ENCODE results near the gene POMT1.

Gene POMT1

GRCh38 chr9:131477816-131478419 is 24.8 kb upstream of the POMT1 start:
- no peak for DNase-seq

DNA sequence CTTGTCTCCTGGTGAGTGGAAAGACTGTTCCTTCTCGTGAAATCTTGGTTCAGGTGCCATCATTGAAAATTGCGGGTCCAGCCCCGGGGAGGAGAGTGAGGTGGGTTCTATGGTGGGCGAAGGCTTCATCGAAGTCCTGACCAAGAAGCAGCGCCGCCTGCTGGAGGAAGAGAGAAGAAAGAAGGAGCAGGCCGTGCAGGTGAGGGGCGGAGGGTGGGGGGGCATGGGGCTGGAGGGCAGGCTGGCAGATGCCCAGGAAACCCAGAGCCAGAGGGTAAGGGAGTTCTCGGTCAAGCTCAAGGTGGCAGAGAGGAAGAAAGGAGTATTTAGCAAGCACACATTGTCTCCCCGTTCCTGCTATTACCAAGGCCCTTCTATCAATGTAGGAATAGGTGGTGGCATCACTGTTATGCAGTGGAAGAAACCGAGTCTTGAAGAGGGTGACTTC is 24.3 kb upstream of the POMT1 start:
- DNase-seq, result peak; percentile 66

DNA sequence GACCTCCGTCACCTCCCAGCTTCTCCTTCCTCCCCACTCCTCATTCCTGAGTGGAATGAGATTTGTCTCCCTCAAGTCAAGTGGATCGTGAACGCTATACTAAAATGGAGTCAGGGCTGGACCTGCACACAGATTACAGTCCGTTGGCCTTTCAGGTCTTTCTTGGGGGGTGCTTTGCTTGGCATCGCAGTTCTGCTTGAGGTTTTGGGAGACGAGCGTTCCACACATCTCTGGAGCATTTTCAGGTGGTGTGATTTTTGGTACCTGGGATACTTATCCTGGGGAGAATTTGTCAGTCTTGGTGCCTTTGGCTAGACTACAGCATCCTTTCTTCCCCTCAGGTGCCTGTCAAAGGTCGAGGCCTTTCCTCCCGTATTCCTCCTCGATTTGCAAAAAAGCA is 23.8 kb upstream of the POMT1 start:
- no peak for DNase-seq

GRCh38 chr9:131480258-131480657 is 22.5 kb upstream of the POMT1 start:
- DNase-seq, result no peak

DNA sequence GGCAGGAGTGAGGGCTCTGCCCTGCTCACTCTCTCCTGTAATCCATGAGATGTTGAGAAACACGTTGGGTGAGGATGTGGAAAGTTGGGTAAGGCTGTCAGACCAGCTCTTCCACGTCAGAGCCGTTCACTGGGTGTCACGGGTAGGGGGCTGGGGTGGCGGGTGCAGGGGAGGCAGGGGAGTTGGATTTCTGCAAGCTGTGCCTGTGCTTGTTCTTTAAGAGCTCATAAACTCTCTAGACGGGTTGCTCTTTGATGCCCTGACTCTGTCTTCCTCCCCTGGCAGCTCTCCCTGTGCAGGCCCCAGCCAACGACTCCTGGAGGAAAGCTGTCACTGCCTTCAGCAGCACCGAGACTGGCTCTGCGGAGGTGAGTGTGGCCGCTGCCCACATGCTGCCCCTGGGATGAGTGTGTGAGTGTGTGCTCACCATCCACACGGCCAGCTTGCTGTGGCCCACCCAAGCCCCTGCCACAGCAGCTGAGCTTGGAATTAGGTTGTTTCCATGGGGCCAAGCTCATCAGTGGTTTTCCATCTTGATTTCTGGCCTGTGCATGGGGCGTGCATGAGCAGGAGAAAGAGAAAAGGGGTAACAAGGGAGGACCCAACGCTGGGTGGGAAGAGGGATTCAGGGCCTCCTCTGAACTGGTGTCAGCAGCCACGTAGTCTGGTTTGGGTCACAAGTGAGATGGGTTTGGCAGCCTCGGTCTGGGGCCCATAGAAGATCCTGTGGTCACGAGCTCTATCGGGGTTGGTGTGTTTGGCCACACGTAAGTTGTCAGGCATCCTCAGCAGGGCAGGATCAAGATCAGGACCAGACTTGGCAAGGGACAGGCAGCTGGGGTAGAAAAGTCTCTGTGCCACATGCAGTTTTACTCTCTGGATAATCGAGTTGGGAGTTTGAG is 21.0 kb upstream of the POMT1 start:
- DNase-seq, result no peak

DNA sequence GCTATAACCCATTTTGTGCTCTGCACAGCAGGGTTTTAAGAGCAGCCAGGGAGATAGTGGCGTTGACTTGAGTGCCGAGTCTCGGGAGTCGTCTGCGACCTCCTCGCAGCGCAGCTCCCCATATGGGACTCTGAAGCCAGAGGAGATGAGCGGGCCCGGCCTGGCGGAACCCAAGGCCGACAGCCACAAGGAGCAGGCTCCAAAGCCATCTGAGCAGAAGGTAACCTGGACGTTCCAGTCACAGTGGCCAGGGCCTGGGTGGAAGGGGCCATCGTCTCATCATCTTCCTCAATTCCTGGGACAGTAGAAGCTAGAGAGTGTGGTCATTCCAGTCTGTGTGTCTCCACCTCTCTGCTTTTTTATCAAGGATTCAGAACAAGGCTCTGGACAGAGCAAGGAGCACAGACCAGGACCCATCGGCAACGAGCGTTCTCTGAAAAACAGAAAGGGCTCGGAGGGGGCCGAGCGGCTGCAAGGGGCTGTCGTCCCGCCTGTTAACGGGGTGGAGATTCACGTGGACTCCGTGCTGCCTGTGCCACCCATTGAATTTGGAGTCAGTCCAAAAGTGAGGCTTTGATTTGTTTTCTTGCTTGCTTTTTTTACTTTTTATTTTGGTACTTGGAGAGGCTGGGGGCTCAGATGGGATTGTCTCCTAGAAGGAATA is 20.2 kb upstream of the POMT1 start:
- DNase-seq, result no peak

- DNase-seq, result no peak
These were observed 19.2 kb upstream of the POMT1 start for GRCh38 chr9:131483319-131484050.

DNA sequence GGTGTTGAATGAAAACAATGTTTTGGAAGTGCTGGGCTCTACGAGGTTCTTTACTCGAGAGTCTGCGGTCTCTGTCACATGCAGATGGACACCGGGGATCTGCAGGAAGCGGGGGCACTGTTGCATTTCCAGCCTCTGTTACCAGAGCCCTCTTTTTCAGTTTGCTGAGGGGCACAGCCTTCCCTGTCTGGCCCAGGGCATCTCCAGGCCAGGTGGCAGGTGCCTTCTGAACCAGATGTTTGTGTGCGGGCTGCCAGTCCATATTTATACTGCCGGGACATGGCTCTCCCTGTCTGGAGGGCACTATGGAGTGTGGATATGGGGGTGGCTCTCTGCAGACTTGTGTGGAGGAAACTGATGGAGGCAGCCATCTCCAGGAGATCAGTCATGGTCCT is 18.7 kb upstream of the POMT1 start:
- DNase-seq, result no peak

DNA sequence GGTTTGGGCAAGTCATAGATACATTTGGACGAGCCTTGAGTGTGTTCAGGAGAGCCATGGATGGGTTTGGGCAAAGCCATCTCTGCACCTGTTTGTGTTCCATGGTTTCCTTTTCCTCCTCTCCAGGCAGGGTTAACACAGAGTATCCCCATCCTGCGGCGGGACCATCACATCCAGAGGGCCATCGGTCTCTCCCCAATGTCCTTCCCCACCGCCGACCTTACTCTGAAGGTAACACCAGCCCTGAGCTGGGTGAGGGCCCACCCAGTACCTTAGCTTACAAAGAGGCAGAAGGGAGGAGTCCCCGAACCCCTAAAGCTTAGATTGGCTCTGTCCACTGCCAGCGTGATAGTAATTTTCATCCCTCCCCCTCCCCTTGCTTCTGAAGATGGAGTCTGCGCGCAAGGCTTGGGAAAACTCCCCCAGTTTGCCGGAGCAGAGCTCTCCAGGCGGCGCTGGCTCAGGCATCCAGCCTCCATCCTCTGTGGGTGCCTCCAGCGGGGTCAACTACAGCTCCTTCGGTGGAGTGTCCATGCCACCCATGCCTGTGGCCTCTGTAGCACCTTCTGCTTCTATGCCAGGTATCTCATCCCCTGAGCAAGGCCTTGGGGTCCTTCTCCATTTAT is 18.0 kb upstream of the POMT1 start:
- DNase-seq, result no peak

- no peak for DNase-seq
These were observed 17.5 kb upstream of the POMT1 start for GRCh38 chr9:131485206-131485605.

DNA sequence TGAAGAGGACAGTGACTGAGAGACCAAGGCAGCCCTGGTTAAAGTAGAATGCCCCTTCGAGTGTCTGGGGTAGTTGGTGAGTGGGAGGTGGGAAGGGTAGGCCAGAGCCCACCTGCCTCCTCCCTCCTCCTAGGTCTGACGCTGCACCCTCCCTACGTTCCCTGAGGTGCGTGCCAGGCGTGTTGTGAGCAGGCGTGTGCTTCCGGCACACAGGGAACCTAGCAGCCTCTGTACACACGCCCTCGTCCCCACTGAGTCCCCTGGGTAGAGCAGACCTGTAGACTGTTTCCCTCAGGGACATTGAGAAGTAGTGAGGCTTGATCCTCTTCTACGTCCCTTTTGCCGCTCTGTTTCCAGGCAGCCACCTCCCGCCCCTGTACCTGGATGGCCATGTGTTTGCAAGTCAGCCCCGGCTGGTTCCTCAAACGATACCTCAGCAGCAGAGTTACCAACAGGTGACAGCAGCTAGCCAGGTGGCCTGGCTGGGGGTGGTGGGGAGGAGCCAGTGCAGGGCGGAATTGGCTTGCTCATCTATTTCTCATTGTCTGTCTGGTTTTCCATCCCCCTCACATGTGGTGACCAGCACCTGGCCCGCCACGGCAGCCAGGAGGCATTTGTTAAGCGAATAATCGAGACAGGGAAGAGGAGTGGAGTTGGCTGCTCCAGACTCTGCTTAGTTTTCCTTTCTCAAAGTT is 16.8 kb upstream of the POMT1 start:
- DNase-seq, result no peak

DNA sequence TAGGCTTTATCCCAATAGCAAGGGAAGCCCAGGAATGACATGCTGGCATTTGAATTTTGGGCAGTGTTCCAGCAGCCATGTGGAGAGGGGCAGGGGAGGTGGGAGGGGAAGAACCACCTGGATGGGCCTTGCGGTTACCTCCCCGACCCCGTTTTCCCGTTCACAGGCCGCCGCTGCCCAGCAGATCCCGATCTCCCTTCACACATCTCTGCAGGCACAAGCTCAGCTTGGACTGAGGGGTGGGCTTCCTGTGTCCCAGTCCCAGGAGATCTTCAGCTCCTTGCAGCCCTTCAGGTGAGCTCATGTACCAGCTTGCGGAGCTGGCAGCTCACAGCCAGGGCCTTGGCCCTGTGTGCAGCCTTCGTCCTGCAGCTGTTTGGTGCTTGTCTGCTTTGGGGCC is 15.7 kb upstream of the POMT1 start:
- no peak for DNase-seq

- no peak for DNase-seq
These were observed 15.1 kb upstream of the POMT1 start for GRCh38 chr9:131487621-131488031.

DNA sequence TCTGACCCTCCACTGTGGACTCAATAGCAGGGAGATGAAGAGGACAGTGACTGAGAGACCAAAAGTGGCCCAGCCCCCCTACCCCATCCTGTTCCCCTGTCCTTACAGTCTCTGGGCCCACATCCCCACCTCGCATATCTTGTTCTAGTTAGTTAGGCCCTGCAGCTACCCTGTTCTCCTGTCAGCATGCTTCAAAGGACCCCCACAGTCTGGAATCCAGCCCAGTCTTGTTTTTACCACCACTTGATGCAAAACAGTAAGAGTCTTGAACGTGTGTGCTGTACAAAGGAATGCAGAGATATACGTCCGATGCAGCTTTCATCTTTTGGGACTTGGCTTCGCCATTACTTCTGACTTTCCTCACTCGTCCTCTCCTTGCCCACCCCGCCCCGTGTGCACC is 12.2 kb upstream of the POMT1 start:
- no peak for DNase-seq

- DNase-seq, result no peak
These were observed 11.6 kb upstream of the POMT1 start for GRCh38 chr9:131491001-131491710.

DNA sequence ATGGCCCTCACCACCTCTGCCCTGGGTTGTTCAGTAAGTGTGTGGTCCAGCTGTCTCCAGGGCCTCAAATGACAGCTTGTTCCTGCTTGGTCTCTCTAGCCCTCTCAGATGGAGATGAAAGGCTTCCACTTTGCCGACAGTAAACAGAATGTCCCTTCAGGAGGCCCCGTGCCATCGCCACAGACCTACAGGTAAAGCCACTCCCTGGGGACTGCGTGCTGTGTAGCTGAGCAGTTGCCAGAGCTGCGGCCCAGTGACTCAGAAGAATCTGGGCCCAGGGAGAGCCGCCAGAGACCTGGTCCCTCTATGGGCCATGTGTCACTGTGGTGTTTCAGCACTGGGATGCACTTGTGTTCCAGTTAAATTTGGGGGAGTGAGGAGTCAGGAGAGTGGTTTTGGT is 10.6 kb upstream of the POMT1 start:
- no peak for DNase-seq

- DNase-seq, result no peak
These were observed 8.3 kb upstream of the POMT1 start for GRCh38 chr9:131494296-131494870.

DNA sequence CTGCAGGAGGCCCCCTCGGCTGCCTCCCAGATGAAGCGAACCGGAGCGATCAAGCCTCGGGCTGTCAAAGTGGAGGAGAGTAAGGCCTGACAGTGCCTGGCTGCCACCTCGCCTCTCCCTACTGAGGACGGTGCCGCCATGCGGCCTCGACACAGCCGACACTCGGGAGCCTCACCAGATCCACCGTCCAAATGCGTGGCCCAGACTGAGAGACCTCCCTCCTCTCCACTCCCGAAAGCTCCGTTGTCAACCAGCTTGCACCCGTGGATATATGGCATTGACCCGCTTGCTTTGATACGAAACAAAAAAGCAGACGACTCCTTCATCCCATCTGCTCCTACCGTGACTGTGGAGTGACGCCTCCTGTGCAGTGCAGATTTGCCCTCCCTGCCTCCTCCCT is 6.9 kb upstream of the POMT1 start:
- DNase-seq, result no peak

- no peak for DNase-seq
These were observed 5.8 kb upstream of the POMT1 start for GRCh38 chr9:131496844-131497405.

DNA sequence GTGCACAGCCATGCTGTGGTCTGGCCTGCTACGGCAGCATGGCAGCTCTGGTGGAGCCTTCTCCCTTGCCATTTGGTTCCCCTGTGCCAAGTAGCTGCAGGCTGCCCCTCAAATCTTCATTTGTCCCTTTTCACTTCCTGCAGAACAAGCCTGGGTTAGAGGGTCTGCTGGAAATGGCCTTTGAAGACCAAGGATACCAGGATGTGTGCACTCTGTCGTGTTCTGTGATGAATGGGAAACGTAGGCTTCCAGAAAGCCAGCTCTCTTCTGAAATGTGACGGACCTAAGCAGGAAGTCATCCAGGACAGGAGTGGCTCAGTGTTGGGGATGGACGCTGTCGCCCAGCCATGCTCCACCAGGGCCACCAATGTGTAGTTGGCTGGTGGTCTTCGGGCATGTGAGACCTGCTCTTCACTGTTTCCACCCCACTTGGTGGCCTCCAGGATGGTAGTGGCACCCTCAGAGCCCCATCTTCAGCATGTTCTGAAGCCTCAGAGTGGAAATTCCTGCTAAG is 3.4 kb upstream of the POMT1 start:
- DNase-seq, result no peak

Measured in activated CD4-positive, alpha-beta T cell treated with anti-CD3 and anti-CD28 coated beads, Interleukin-2, amount 50 U/mL, for 1 hour (primary cell).